ENCODE data around the gene COPA.

COPA gene

DNA sequence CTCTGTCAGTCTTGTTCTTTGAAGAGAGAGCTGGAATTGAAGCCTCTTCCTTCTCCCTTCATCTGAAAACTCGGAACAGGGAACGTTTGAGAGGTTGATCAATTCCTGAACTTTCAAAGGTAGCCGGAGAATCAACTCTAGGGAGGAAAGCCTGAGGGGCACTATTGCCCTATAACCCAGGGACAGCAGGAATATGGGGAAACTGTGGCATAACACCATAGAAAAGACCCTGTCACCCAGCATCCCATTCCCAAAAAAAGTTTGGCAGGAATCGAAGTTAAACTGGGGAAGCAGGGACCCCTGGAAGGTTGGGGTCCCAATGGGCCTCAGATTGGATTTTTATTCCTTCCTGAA lies 18.7 kb upstream of the COPA start:
- TF ChIP-seq, protein P1, sequence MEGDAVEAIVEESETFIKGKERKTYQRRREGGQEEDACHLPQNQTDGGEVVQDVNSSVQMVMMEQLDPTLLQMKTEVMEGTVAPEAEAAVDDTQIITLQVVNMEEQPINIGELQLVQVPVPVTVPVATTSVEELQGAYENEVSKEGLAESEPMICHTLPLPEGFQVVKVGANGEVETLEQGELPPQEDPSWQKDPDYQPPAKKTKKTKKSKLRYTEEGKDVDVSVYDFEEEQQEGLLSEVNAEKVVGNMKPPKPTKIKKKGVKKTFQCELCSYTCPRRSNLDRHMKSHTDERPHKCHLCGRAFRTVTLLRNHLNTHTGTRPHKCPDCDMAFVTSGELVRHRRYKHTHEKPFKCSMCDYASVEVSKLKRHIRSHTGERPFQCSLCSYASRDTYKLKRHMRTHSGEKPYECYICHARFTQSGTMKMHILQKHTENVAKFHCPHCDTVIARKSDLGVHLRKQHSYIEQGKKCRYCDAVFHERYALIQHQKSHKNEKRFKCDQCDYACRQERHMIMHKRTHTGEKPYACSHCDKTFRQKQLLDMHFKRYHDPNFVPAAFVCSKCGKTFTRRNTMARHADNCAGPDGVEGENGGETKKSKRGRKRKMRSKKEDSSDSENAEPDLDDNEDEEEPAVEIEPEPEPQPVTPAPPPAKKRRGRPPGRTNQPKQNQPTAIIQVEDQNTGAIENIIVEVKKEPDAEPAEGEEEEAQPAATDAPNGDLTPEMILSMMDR (IDR thresholded peaks at IDR 0.05; ENCODE audit: low read depth, low read length, missing control alignments), result no peak
- H3K4me3 ChIP-seq (replicated peaks; ENCODE audit: low read depth, low read length), result no peak overlapping the region
- DNase-seq (ENCODE audit: extremely low read depth, low read depth), result no peak

DNA sequence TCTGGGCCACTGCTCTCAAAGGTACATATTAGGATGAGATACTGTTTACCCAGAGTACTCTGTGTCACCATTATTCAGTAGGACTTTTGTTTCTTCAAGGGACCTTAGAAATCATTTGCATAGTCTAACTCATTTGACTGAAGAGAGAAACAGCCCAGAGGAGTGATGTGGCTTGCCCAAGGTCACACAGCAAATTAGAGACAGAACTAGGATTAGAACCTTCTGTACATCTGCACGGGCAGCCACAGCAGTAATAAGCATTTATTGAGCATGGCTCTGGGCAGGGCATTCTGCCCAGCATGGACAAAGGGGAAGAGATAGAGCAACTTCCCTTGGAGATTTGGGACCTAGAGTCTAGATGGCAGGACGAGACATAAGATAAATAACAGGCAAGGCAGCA lies 18.1 kb upstream of the COPA start:
- TF ChIP-seq, protein P1 (IDR thresholded peaks at IDR 0.05; ENCODE audit: low read depth, low read length, missing control alignments), result no peak
- no peak overlapping the region for H3K4me3 ChIP-seq (replicated peaks; ENCODE audit: low read depth, low read length)
- DNase-seq (ENCODE audit: extremely low read depth, low read depth), result no peak

DNA sequence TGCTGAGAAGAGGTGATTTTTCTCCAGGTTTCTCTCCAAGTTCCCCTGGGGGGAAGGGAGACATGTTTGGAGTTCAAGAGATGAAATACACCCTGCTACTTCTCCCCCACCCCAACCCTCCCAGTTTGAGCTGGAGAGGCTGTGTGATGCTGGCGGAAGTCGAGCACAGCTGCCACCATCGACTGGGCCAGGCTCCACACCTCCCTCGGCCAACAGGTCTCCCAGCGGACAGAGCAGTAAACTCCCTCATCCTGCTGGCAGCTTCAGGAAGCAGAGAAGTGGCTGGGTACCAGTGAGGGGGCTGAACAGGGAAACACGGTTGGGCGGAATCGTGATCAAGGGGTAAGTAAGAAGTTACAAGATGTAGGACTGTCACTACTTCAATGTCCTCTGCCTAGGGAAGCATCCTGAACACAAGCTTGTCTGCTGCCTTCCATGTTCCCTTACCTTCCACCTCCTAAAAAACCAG lies 17.2 kb upstream of the COPA start:
- no peak overlapping the region for H3K4me3 ChIP-seq (replicated peaks; ENCODE audit: low read depth, low read length)
- DNase-seq (ENCODE audit: extremely low read depth, low read depth), result no peak
- TF ChIP-seq, protein P1 (IDR thresholded peaks at IDR 0.05; ENCODE audit: low read depth, low read length, missing control alignments), result no peak

DNA sequence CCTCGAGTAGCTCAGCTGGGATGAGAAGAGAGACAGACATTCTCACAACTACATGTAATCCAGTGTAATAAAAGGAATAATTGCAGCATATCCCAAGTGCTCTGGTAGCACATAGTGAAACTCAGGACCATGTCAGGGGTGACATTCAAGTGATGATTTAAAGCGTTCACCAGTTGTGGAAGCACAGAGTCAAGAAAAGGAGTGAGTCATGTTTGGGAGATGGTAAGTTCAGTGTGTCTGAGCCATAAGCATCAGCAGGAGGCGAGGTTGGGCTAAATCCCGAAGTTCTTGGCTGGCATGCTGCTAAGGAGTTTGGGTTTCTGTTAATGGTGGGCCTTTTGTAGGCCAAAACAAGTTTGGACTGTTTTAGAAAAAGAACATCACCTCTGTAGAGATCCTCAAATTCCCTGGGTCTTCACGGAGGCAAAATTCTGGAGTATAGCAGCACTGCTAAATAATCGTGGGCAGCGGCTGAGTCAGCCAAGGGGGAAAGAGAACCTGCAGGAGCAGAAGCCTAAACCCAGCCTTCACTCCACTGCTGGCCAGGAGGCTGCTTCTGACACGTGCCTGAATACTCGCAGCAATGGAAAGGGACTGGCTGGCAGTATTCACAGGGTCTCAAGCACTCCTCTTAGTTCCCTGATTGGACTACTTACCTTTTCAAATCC lies 16.6 kb upstream of the COPA start:
- no peak overlapping the region for H3K4me3 ChIP-seq (replicated peaks; ENCODE audit: low read depth, low read length)
- no peak for DNase-seq (ENCODE audit: extremely low read depth, low read depth)
- TF ChIP-seq, protein P1 (IDR thresholded peaks at IDR 0.05; ENCODE audit: low read depth, low read length, missing control alignments), result no peak

DNA sequence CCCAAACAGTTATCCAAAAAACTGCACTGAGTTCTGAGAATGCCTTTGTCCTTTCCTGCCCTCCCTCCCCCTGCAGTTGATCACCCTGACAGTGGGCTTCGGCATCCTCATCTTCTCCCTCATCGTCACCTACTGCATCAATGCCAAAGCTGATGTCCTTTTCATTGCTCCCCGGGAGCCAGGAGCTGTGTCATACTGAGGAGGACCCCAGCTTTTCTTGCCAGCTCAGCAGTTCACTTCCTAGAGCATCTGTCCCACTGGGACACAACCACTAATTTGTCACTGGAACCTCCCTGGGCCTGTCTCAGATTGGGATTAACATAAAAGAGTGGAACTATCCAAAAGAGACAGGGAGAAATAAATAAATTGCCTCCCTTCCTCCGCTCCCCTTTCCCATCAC lies 15.0 kb upstream of the COPA start:
- no peak for DNase-seq (ENCODE audit: extremely low read depth, low read depth)
- TF ChIP-seq, protein P1 (IDR thresholded peaks at IDR 0.05; ENCODE audit: low read depth, low read length, missing control alignments), result no peak
- H3K4me3 ChIP-seq (replicated peaks; ENCODE audit: low read depth, low read length), result no peak overlapping the region

DNA sequence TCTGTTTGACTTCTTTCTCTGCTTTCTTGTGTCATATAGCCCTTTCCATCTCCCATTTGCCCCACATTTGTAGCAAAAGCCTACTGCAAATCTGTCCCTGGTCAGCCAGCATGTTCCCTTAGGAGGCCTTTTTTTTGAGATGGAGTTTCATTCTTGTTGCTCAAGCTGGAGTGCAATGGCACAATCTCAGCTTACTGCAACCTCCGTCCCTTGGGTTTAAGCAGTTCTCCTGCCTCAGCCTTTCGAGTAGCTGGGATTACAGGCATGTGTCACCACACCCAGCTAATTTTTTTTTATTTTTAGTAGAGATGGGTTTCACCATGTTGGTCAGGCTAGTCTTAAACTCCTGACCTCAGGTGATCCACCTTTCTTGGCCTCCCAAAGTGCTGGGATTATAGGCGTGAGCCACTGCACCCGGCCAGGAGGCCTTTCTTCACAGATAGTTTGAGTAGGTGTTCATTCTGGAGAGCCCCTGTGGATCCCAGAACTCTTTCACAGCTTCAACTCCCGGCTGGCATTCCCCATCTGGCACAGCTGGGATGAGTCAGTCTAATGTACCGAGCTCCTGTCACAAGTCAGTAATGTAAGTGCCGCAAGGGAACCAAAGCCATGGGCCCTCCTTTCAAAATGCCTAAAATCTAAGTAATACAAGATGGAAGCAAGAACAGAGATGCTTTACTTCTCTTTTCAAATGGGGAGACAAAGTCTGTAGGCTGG lies 14.4 kb upstream of the COPA start:
- no peak overlapping the region for H3K4me3 ChIP-seq (replicated peaks; ENCODE audit: low read depth, low read length)
- no peak for DNase-seq (ENCODE audit: extremely low read depth, low read depth)
- TF ChIP-seq, protein P1 (IDR thresholded peaks at IDR 0.05; ENCODE audit: low read depth, low read length, missing control alignments), result no peak
